HepG2 (cell line): ENCODE results near the gene RLF.

Experiments used
- CTCF ChIP-seq: sonication (generic); formaldehyde crosslinking; IDR thresholded peaks from 2 replicates; pipeline ENCODE4 v1.5.0; 2020; ENCODE audit warnings: mild to moderate bottlenecking, missing genetic modification reagents, moderate library complexity
- HNRNPUL1 ChIP-seq: fragments of 200-400 bp; formaldehyde crosslinking; IDR thresholded peaks from 2 replicates; pipeline ENCODE4 v1.6.1; 2017; ENCODE audit warnings: low read depth, mild to moderate bottlenecking, low read length, moderate library complexity
- MNT ChIP-seq: fragments of 450-650 bp; IDR thresholded peaks from 2 replicates; pipeline ENCODE4 v1.6.1; 2016
- POLR2AphosphoS5 ChIP-seq: IDR thresholded peaks from 2 replicates; pipeline ENCODE4 v1.6.1; 2012; ENCODE audit warnings: low read depth, low read length
- RAD21 ChIP-seq: fragments of 450-650 bp; formaldehyde crosslinking; IDR thresholded peaks from 2 replicates; pipeline ENCODE4 v1.5.0; 2020; ENCODE audit warnings: mild to moderate bottlenecking
- TBP ChIP-seq: sonication (generic); formaldehyde crosslinking; IDR thresholded peaks from 2 replicates; pipeline ENCODE4 v1.5.0; 2020; ENCODE audit warnings: missing genetic modification reagents
- YY1 ChIP-seq: IDR thresholded peaks from 2 replicates; pipeline ENCODE4 v1.6.1; 2011; ENCODE audit warnings: low read length, low read depth, moderate library complexity, mild to moderate bottlenecking; ENCODE audit not compliant: insufficient read depth, insufficient replicate concordance
- ZBTB33 ChIP-seq: sonication (generic); formaldehyde crosslinking; IDR thresholded peaks from 2 replicates; pipeline ENCODE4 v1.4.0; 2020; ENCODE audit warnings: missing genetic modification reagents
- ZKSCAN5 ChIP-seq: sonication (generic); formaldehyde crosslinking; IDR thresholded peaks from 2 replicates; pipeline ENCODE4 v1.5.1; 2020; ENCODE audit warnings: mild to moderate bottlenecking, missing genetic modification reagents
- ZNF263 ChIP-seq: sonication (generic); formaldehyde crosslinking; IDR thresholded peaks from 2 replicates; pipeline ENCODE4 v1.4.0; 2020; ENCODE audit warnings: missing genetic modification reagents
- ZNF713 ChIP-seq: sonication (generic); formaldehyde crosslinking; IDR thresholded peaks from 2 replicates; pipeline ENCODE4 v1.4.0; 2020; ENCODE audit warnings: mild to moderate bottlenecking, missing genetic modification reagents
- ZNF879 ChIP-seq: sonication (generic); formaldehyde crosslinking; IDR thresholded peaks from 2 replicates; pipeline ENCODE4 v1.8.1; 2023; ENCODE audit warnings: missing genetic modification reagents

- TF ChIP-seq YY1, result no peak
- no peak for TF ChIP-seq ZNF263
- TF ChIP-seq MNT, result no peak
- TF ChIP-seq HNRNPUL1, result no peak
- TF ChIP-seq CTCF (CRISPR knock-in tag), result no peak
- TF ChIP-seq TBP (CRISPR knock-in tag), result no peak
- no peak for TF ChIP-seq POLR2AphosphoS5
- TF ChIP-seq ZKSCAN5 (CRISPR knock-in tag), result no peak
- no peak for TF ChIP-seq ZNF713 (CRISPR knock-in tag)
- no peak for TF ChIP-seq ZNF879 (CRISPR knock-in tag)
- TF ChIP-seq RAD21 (CRISPR knock-in tag), result no peak
- no peak for TF ChIP-seq ZBTB33
These were observed 41.1 kb upstream of the RLF start for GRCh38 chr1:40120128-40120527.
